ENCODE results near the gene PCDHGA5.

Gene PCDHGA5

DNA sequence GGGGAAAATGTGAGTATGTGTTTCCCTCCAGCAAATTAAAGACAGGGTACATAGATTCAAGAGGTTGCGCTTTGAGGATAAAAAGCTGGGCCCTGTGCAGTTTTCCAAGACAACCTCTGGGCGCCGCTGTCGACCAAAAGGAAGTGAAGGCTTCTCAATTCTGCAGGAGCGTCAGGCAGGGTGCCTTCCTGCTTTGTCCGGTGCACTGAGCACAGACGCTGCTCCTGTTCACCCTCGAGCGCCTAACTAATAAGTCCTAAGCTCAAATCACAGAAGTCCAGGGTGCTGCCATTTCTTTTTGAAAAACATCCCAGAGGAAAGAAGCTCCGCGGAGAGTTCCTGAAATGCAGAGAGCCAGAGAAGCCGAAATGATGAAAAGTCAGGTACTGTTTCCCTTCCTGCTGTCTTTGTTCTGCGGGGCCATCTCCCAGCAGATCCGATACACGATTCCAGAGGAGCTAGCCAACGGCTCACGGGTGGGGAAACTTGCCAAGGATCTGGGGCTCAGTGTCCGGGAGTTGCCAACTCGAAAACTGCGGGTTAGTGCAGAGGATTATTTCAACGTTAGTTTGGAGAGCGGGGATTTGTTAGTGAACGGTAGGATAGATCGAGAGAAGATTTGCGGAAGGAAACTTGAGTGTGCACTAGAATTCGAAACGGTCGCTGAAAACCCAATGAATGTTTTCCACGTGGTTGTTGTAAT, 13.9 kb upstream of the PCDHGA5 start, which contains the start of gene PCDHGB1:
Gene PCDHGB1 (plus strand): TSS at position 183 of the 703 bp plus-strand sequence. CDS start 162 bp downstream, at position 345.
- Histone ChIP-seq H3K27ac (no peak within 1 kb of the TSS), H3K9me3 (ENCODE audit: low read depth, low read length) (no peaks in the 10 kb centered on the region; the same call in 1 of the 2 replicates), H3K4me3 (peak within 1 kb of the TSS; percentile 21; the same call in 1 of the 2 replicates), H3K9ac (ENCODE audit: insufficient read length) (no peak within 1 kb of the TSS), H3K36me3 (ENCODE audit: insufficient read depth, low read length) (no peaks in the 10 kb centered on the region)
- DNase-seq (ENCODE audit: low read depth, low spot score) = no peak
- TF ChIP-seq EZH2 (IDR thresholded peaks at IDR 0.05) (no peak), FOXP2 (optimal IDR thresholded peaks at IDR 0.05; ENCODE audit: control extremely low read depth, extremely low read length, insufficient read depth) (no peak), POLR2AphosphoS5 (IDR thresholded peaks at IDR 0.05; ENCODE audit: borderline replicate concordance, low read depth, low read length) (no peak)

DNA sequence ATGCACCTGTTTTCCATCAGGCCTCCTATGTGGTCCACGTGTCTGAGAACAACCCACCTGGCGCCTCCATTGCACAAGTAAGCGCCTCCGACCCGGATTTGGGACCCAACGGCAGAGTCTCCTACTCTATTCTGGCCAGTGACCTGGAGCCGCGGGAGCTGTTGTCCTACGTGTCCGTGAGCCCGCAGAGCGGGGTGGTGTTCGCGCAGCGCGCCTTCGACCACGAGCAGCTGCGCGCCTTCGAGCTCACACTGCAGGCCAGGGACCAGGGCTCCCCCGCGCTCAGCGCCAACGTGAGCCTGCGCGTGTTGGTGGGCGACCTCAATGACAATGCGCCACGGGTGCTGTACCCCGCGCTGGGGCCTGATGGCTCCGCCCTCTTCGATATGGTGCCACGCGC, 12.4 kb upstream of the PCDHGA5 start:
- no peak for DNase-seq (ENCODE audit: low read depth, low spot score)
- Histone ChIP-seq H3K9me3 (ENCODE audit: low read depth, low read length) (no peaks in the 10 kb centered on the region; the same call in 1 of the 2 replicates), H3K27ac (no peak overlapping the region), H3K4me3 (no peak overlapping the region), H3K36me3 (ENCODE audit: insufficient read depth, low read length) (no peaks in the 10 kb centered on the region), H3K9ac (ENCODE audit: insufficient read length) (no peak overlapping the region)
- TF ChIP-seq EZH2 (IDR thresholded peaks at IDR 0.05) (no peak), FOXP2 (optimal IDR thresholded peaks at IDR 0.05; ENCODE audit: control extremely low read depth, extremely low read length, insufficient read depth) (no peak), POLR2AphosphoS5 (IDR thresholded peaks at IDR 0.05; ENCODE audit: borderline replicate concordance, low read depth, low read length) (no peak)

DNA sequence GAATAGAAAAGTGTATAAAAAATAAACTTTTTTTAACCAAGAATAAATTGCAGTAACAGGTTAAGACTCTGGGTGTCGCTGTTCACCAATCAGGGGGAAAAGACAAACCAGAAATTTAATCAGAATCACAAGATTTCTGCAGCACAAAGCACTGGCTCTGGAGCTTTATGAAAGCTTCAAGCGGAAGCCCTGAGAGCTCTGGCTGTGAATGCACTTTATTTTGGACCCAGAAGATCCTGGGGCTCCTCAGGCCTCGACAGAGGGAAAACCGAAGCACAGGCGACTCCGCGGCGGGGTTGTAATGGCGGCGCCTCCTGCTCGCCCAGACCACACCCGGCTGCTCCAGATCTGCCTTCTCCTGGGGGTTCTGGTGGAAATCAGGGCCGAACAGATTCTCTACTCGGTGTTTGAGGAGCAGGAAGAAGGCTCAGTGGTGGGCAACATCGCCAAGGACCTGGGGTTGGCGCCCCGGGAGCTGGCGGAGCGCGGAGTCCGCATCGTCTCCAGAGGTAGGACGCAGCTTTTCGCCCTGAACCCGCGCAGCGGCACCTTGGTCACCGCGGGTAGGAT, 9.0 kb upstream of the PCDHGA5 start, which contains the start of gene PCDHGA4:
Gene PCDHGA4 (plus strand): TSS at position 122 of the 570 bp plus-strand sequence. CDS start 87 bp downstream, at position 209.
- TF ChIP-seq EZH2 (IDR thresholded peaks at IDR 0.05) = no peak
- no peak for TF ChIP-seq FOXP2 (optimal IDR thresholded peaks at IDR 0.05; ENCODE audit: control extremely low read depth, extremely low read length, insufficient read depth)
- TF ChIP-seq POLR2AphosphoS5 (IDR thresholded peaks at IDR 0.05; ENCODE audit: borderline replicate concordance, low read depth, low read length) = no peak
- no peak within 1 kb of the TSS for H3K9ac ChIP-seq (ENCODE audit: insufficient read length)
- no peak within 1 kb of the TSS for H3K27ac ChIP-seq
- H3K36me3 ChIP-seq (ENCODE audit: insufficient read depth, low read length) = no peaks in the 10 kb centered on the region
- no peak for DNase-seq (ENCODE audit: low read depth, low spot score)
- H3K9me3 ChIP-seq (ENCODE audit: low read depth, low read length) = no peaks in the 10 kb centered on the region; the same call in 1 of the 2 replicates
- no peak within 1 kb of the TSS for H3K4me3 ChIP-seq

DNA sequence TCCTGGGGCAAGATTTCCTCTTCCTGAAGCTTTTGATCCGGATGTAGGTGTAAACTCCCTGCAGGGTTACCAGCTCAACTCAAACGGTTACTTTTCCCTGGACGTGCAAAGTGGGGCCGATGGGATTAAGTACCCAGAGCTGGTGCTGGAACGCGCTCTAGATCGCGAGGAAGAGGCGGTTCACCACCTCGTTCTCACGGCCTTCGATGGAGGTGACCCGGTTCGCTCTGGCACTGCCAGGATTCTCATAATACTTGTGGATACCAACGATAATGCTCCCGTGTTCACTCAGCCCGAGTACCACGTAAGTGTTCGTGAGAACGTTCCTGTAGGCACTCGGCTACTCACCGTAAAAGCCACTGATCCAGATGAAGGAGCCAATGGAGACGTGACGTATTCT, 8.3 kb upstream of the PCDHGA5 start:
- no peak overlapping the region for H3K9ac ChIP-seq (ENCODE audit: insufficient read length)
- no peaks in the 10 kb centered on the region for H3K36me3 ChIP-seq (ENCODE audit: insufficient read depth, low read length)
- no peak for DNase-seq (ENCODE audit: low read depth, low spot score)
- no peak overlapping the region for H3K4me3 ChIP-seq
- no peak overlapping the region for H3K27ac ChIP-seq
- no peak for TF ChIP-seq POLR2AphosphoS5 (IDR thresholded peaks at IDR 0.05; ENCODE audit: borderline replicate concordance, low read depth, low read length)
- no peak for TF ChIP-seq FOXP2 (optimal IDR thresholded peaks at IDR 0.05; ENCODE audit: control extremely low read depth, extremely low read length, insufficient read depth)
- no peak for TF ChIP-seq EZH2 (IDR thresholded peaks at IDR 0.05)
- H3K9me3 ChIP-seq (ENCODE audit: low read depth, low read length) = no peaks in the 10 kb centered on the region; the same call in 1 of the 2 replicates

DNA sequence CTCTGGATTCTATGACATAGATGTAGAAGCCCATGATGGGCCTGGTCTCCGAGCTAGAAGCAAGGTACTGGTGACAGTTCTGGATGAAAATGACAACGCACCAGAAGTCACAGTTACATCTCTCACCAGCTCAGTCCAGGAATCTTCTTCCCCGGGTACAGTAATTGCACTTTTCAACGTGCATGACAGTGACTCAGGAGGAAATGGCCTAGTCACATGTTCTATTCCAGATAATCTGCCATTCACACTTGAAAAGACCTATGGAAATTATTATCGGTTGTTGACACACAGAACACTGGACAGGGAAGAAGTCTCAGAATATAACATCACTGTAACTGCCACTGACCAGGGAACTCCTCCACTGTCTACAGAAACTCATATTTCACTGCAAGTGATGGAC, 7.8 kb upstream of the PCDHGA5 start:
- Histone ChIP-seq H3K9ac (ENCODE audit: insufficient read length) (no peak overlapping the region), H3K36me3 (ENCODE audit: insufficient read depth, low read length) (no peaks in the 10 kb centered on the region), H3K4me3 (no peak overlapping the region), H3K27ac (no peak overlapping the region), H3K9me3 (ENCODE audit: low read depth, low read length) (no peaks in the 10 kb centered on the region; the same call in 1 of the 2 replicates)
- DNase-seq (ENCODE audit: low read depth, low spot score) = no peak
- TF ChIP-seq POLR2AphosphoS5 (IDR thresholded peaks at IDR 0.05; ENCODE audit: borderline replicate concordance, low read depth, low read length) = no peak
- no peak for TF ChIP-seq FOXP2 (optimal IDR thresholded peaks at IDR 0.05; ENCODE audit: control extremely low read depth, extremely low read length, insufficient read depth)

DNA sequence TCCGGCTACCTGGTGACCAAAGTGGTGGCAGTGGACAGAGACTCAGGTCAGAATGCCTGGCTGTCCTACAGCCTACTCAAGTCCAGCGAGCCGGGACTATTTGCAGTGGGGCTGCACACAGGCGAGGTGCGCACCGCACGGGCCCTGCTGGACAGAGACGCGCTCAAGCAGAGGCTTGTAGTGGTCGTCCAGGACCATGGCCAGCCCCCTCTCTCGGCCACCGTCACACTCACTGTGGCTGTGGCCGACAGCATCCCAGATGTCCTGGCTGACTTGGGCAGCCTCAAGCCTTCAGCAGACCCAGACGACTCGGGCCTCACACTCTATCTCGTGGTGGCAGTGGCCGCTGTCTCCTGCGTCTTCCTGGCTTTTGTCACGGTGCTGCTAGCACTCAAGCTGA, 7.0 kb upstream of the PCDHGA5 start:
- Histone ChIP-seq H3K4me3 (no peak overlapping the region), H3K36me3 (ENCODE audit: insufficient read depth, low read length) (no peaks in the 10 kb centered on the region), H3K9me3 (ENCODE audit: low read depth, low read length) (no peaks in the 10 kb centered on the region; the same call in 1 of the 2 replicates), H3K27ac (no peak overlapping the region), H3K9ac (ENCODE audit: insufficient read length) (no peak overlapping the region)
- no peak for TF ChIP-seq EZH2 (IDR thresholded peaks at IDR 0.05)
- TF ChIP-seq POLR2AphosphoS5 (IDR thresholded peaks at IDR 0.05; ENCODE audit: borderline replicate concordance, low read depth, low read length) = no peak
- TF ChIP-seq FOXP2 (optimal IDR thresholded peaks at IDR 0.05; ENCODE audit: control extremely low read depth, extremely low read length, insufficient read depth) = no peak
- no peak for DNase-seq (ENCODE audit: low read depth, low spot score)

DNA sequence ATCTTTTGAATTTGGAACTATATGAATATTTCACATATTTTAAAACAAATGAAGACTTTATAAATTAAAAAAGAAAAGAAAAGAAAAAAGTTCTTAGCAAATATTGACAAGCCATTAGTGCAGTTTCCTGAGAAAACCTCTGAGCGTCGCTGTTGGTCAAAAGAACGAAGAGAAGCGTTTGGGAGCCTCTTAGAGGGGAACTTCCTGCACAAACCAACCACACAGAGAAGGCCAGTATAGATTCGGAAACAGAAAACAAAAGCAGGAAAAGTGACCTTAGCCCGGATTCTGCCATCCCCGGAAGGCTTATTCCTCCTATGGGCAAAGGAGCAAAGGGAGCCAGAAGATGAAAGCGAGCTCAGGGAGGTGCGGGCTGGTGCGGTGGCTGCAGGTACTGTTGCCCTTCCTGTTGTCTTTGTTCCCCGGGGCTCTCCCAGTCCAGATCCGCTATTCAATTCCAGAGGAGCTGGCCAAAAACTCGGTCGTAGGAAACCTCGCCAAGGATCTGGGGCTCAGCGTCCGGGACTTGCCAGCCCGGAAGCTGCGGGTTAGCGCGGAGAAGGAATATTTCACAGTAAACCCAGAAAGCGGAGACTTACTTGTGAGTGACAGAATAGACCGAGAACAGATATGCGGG, 4.1 kb upstream of the PCDHGA5 start, which contains the start of gene PCDHGB2:
Gene PCDHGB2 (plus strand): TSS at position 205 of the 637 bp plus-strand sequence. CDS start 142 bp downstream, at position 347.
- Histone ChIP-seq H3K9ac (ENCODE audit: insufficient read length) (no peak within 1 kb of the TSS), H3K27ac (no peak within 1 kb of the TSS), H3K36me3 (ENCODE audit: insufficient read depth, low read length) (no peaks in the 10 kb centered on the region), H3K4me3 (peak within 1 kb of the TSS; percentile 49), H3K9me3 (ENCODE audit: low read depth, low read length) (peaks cover 5% of the 10 kb centered on the region; the same call in 1 of the 2 replicates)
- DNase-seq (ENCODE audit: low read depth, low spot score) = no peak
- TF ChIP-seq FOXP2 (optimal IDR thresholded peaks at IDR 0.05; ENCODE audit: control extremely low read depth, extremely low read length, insufficient read depth) (no peak), EZH2 (IDR thresholded peaks at IDR 0.05) (no peak), POLR2AphosphoS5 (IDR thresholded peaks at IDR 0.05; ENCODE audit: borderline replicate concordance, low read depth, low read length) (no peak)

DNA sequence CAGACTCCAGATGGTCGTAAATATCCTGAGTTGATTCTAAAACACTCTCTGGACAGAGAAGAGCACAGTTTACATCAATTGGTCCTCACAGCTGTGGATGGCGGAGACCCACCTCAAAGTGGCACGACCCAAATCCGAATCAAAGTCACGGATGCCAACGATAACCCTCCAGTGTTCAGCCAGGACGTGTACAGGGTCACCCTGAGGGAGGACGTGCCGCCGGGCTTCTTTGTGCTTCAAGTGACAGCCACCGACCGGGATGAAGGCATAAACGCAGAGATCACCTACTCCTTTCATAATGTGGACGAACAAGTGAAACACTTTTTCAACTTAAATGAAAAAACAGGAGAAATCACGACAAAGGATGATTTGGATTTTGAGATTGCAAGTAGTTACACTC, 3.3 kb upstream of the PCDHGA5 start:
- TF ChIP-seq EZH2 (IDR thresholded peaks at IDR 0.05) = no peak
- no peak for TF ChIP-seq POLR2AphosphoS5 (IDR thresholded peaks at IDR 0.05; ENCODE audit: borderline replicate concordance, low read depth, low read length)
- no peak for TF ChIP-seq FOXP2 (optimal IDR thresholded peaks at IDR 0.05; ENCODE audit: control extremely low read depth, extremely low read length, insufficient read depth)
- H3K27ac ChIP-seq = no peak overlapping the region
- H3K9me3 ChIP-seq (ENCODE audit: low read depth, low read length) = peaks cover 5% of the 10 kb centered on the region; the same call in 1 of the 2 replicates
- DNase-seq (ENCODE audit: low read depth, low spot score) = no peak
- H3K4me3 ChIP-seq = no peak overlapping the region
- H3K9ac ChIP-seq (ENCODE audit: insufficient read length) = no peak overlapping the region
- no peaks in the 10 kb centered on the region for H3K36me3 ChIP-seq (ENCODE audit: insufficient read depth, low read length)

All from SK-N-MC (cell line).